HCT116 (cell line): ENCODE measurements around the gene LRRC7. TPM values are rescaled to one million over a fixed set of nuclear protein-coding genes. Genes with fewer than 3 reads are reported as not detected.

Experiments
- ATAC-seq: fragments of 200-7000 bp; cut with Tn5 transposase; 2 replicates; pipeline ENCODE4 v1.9.1; 2020; ENCODE audit warnings: mild to moderate bottlenecking, moderate library complexity
- BruUV-seq: library from RNA; stranded (reverse); fragments of 400-500 nt; replicated peaks from 2 replicates; lab custom pipeline; 2021; lab: Mats Ljungman, UMichigan
- CTCF ChIA-PET: fragments of 300-600 bp; sonication (Branson Sonifier 250); formaldehyde crosslinking; loops from one replicate; lab custom pipeline; 2021; ENCODE audit warnings: antibody characterized with exemption; lab: Charles Lee
- POLR2A ChIA-PET: fragments of 300-600, 350-600 bp; sonication (Branson Sonifier 250); formaldehyde crosslinking; loops from one replicate; lab custom pipeline; 2021; ENCODE audit warnings: antibody characterized with exemption; lab: Charles Lee
- RAD21 ChIA-PET, 2 experiments: fragments of 300-600 bp; sonication (Branson Sonifier 250); formaldehyde crosslinking; loops; one replicate each; lab custom pipeline; 2023; ENCODE audit warnings: low total read pairs in 2 of 2; ENCODE audit not compliant: uncharacterized antibody in 2 of 2, unreplicated experiment in 2 of 2, low non-redundant PET in 1 of 2; lab: Charles Lee
- DNase-seq: peaks from one replicate; pipeline ENCODE4 v3.0.0-alpha.2; 2010; ENCODE audit warnings: low read depth, low spot score
- H2AFZ ChIP-seq: fragments of 200-600 bp; shearing (Covaris generic), sonication (generic); 2 replicates; pipeline ENCODE4 v1.6.1; 2017; ENCODE audit warnings: low read depth, mixed run types, mixed read lengths, antibody characterized with exemption, low read length; ENCODE audit not compliant: poor library complexity, severe bottlenecking
- H3K27ac ChIP-seq: 2 replicates; pipeline ENCODE4 v1.5.1; 2012; ENCODE audit warnings: low read depth, low read length
- H3K27me3 ChIP-seq: fragments of 200-600 bp; sonication (generic); 2 replicates; pipeline ENCODE4 v1.6.1; 2016; ENCODE audit warnings: mixed run types, low read length, mixed read lengths; ENCODE audit not compliant: insufficient read depth
- H3K36me3 ChIP-seq, 2 experiments: fragments of 200-500 bp in 1 of 2; fragments of 200-600 bp in 1 of 2; sonication (Bioruptor generic) in 1 of 2; sonication (generic) in 1 of 2; 2 replicates each; pipeline versions ENCODE4 v1.5.1 to v1.6.1; 2014 to 2016; ENCODE audit warnings: low read length in 2 of 2, inconsistent platforms in 1 of 2, mixed read lengths in 1 of 2, mixed run types in 1 of 2; ENCODE audit not compliant: insufficient read depth in 2 of 2, control insufficient read depth in 1 of 2
- H3K4me1 ChIP-seq, 2 experiments: fragments of 200-600 bp in 1 of 2; sonication (generic) in 1 of 2; 2 replicates each; pipeline versions ENCODE4 v1.5.1 to v1.6.1; 2012 to 2017; ENCODE audit warnings: low read length in 2 of 2, inconsistent platforms in 1 of 2, mild to moderate bottlenecking in 1 of 2, mixed read lengths in 1 of 2, mixed run types in 1 of 2, moderate library complexity in 1 of 2; ENCODE audit not compliant: insufficient read depth in 2 of 2, control insufficient read depth in 1 of 2
- H3K4me2 ChIP-seq: fragments of 200-600 bp; sonication (generic); 2 replicates; pipeline ENCODE4 v1.6.1; 2017; ENCODE audit warnings: mixed run types, low read length, mixed read lengths
- H3K4me3 ChIP-seq, 2 experiments: fragments of 200-600 bp in 1 of 2; sonication (generic) in 1 of 2; replicated peaks in 1 of 2; 2 replicates each; pipeline ENCODE4 v1.5.1; 2011 to 2016; ENCODE audit warnings: low read length in 2 of 2, control low read depth in 1 of 2, low read depth in 1 of 2, mild to moderate bottlenecking in 1 of 2, mixed read lengths in 1 of 2, mixed run types in 1 of 2
- H3K79me2 ChIP-seq: fragments of 200-600 bp; sonication (generic); 2 replicates; pipeline ENCODE4 v1.6.1; 2017; ENCODE audit warnings: mild to moderate bottlenecking, mixed run types, low read length, moderate library complexity, mixed read lengths; ENCODE audit not compliant: insufficient read depth
- H3K9ac ChIP-seq: fragments of 200-600 bp; sonication (generic); 2 replicates; pipeline ENCODE4 v1.6.1; 2016; ENCODE audit warnings: low read length, mixed read lengths
- H3K9me2 ChIP-seq: fragments of 200-600 bp; sonication (generic), shearing (Covaris generic); 2 replicates; pipeline ENCODE4 v1.6.1; 2017; ENCODE audit warnings: mixed run types, mild to moderate bottlenecking, moderate library complexity; ENCODE audit not compliant: insufficient read depth
- H3K9me3 ChIP-seq, 2 experiments: fragments of 200-500 bp in 1 of 2; fragments of 200-600 bp in 1 of 2; sonication (Bioruptor generic) in 1 of 2; sonication (generic) in 1 of 2; 2 replicates each; pipeline ENCODE4 v1.6.1; 2014 to 2017; ENCODE audit warnings: low read length in 2 of 2, mixed read lengths in 2 of 2, inconsistent platforms in 1 of 2, low read depth in 1 of 2, mild to moderate bottlenecking in 1 of 2, mixed run types in 1 of 2, moderate library complexity in 1 of 2; ENCODE audit not compliant: control insufficient read depth in 1 of 2, insufficient read depth in 1 of 2
- H4K20me1 ChIP-seq: fragments of 200-600 bp; sonication (generic), shearing (Covaris generic); 2 replicates; pipeline ENCODE4 v1.6.1; 2017; ENCODE audit warnings: mixed run types, mild to moderate bottlenecking, moderate library complexity; ENCODE audit not compliant: insufficient read depth
- CBX3 ChIP-seq: IDR thresholded peaks from 2 replicates; pipeline ENCODE4 v1.6.1; 2012; ENCODE audit warnings: low read depth
- CEBPB ChIP-seq: IDR thresholded peaks from 2 replicates; pipeline ENCODE4 v1.6.1; 2012; ENCODE audit warnings: low read depth
- EGR1 ChIP-seq: IDR thresholded peaks from 2 replicates; pipeline ENCODE4 v1.6.1; 2012; ENCODE audit warnings: low read depth
- POLR2AphosphoS5 ChIP-seq: IDR thresholded peaks from 2 replicates; pipeline ENCODE4 v1.6.1; 2011; ENCODE audit warnings: mild to moderate bottlenecking, low read depth, low read length, moderate library complexity
- RAD21 ChIP-seq: IDR thresholded peaks from 2 replicates; pipeline ENCODE4 v1.6.1; 2012; ENCODE audit warnings: low read depth, mild to moderate bottlenecking
- intact Hi-C: fragments of 100-400 bp; cut with micrococcal nuclease; formaldehyde crosslinking; loops from 2 replicates; pipeline ENCODE4 v1.10.0; 2022
- total RNA-seq: library from RNA; stranded (reverse); gene quantifications from one replicate; pipeline ENCODE4 v1.2.1, GENCODE V29; 2021; ENCODE audit not compliant: unreplicated experiment
- TF ChIP-seq, protein P1 (sequence below): IDR thresholded peaks from 2 replicates; pipeline ENCODE4 v1.6.1; 2012; ENCODE audit warnings: low read depth
- TF ChIP-seq, protein P2 (sequence below): IDR thresholded peaks from 2 replicates; pipeline ENCODE4 v1.6.1; 2011; ENCODE audit warnings: mild to moderate bottlenecking, low read length, moderate library complexity; ENCODE audit not compliant: insufficient replicate concordance; ENCODE audit errors: extremely low read depth
- TF ChIP-seq, protein P3 (sequence below): IDR thresholded peaks from 2 replicates; pipeline ENCODE4 v1.6.1; 2012

Gene LRRC7
- total RNA-seq, 1 experiment from 2014 or later = not detected

DNA sequence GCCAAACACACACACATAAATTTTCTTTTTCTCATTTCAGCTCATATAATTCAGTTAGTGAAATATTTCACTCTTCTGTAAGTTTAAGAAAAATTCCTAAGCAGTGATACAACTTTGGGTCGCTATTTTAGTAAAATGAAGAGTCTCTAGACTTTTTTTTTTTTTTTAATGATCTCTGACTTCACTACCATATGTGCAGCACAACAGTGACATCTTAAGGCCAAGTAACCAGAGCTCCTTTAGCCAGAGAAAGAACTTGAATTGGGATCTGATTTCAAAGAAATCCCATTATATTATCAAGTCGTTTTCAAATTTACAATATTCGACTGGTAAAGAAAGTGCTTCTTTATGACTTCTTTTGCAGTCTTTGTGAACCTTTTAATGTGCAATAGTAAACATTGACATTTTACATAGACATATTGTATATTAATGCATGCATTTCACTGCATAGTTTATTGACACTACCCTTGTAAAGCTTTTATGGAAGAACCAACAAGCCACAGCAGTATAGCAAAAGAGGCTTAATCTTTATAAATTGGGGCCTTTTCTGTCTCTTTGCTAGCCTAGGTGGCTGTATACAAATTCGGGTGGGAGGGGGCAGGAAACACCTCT lies 575.4 kb downstream of the LRRC7 start (continued):
- TF ChIP-seq, protein P1, sequence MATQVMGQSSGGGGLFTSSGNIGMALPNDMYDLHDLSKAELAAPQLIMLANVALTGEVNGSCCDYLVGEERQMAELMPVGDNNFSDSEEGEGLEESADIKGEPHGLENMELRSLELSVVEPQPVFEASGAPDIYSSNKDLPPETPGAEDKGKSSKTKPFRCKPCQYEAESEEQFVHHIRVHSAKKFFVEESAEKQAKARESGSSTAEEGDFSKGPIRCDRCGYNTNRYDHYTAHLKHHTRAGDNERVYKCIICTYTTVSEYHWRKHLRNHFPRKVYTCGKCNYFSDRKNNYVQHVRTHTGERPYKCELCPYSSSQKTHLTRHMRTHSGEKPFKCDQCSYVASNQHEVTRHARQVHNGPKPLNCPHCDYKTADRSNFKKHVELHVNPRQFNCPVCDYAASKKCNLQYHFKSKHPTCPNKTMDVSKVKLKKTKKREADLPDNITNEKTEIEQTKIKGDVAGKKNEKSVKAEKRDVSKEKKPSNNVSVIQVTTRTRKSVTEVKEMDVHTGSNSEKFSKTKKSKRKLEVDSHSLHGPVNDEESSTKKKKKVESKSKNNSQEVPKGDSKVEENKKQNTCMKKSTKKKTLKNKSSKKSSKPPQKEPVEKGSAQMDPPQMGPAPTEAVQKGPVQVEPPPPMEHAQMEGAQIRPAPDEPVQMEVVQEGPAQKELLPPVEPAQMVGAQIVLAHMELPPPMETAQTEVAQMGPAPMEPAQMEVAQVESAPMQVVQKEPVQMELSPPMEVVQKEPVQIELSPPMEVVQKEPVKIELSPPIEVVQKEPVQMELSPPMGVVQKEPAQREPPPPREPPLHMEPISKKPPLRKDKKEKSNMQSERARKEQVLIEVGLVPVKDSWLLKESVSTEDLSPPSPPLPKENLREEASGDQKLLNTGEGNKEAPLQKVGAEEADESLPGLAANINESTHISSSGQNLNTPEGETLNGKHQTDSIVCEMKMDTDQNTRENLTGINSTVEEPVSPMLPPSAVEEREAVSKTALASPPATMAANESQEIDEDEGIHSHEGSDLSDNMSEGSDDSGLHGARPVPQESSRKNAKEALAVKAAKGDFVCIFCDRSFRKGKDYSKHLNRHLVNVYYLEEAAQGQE = no peak
- no peak for TF ChIP-seq CBX3

DNA sequence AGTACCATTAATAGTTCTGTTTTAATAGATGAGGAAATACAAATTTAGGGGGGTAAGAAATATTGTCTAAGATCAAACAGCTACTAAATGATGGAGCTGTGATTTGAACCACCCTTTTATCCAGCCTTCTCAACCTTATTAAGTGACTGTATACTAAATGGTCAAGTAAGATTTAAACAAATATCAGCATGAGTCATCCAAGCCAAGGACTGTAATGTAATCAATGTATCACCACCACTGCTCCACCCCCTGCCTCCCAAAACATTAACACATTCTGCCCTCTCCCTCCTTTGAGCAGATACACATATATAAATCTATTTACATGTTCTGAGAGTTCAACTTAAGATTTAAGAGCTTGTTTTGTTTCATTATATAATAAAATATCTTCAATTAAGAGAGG lies 578.8 kb downstream of the LRRC7 start:
- Histone ChIP-seq H3K9me3 (no peaks in the 10 kb centered on the region), H3K4me3 (no peak overlapping the region), H3K9ac (no peak overlapping the region), H2AFZ (no peak overlapping the region), H4K20me1 (no peaks in the 10 kb centered on the region), H3K4me1 (no peaks in the 10 kb centered on the region), H3K4me2 (no peak overlapping the region), H3K27me3 (no peaks in the 10 kb centered on the region), H3K36me3 (no peaks in the 10 kb centered on the region; a peak in 1 of 4 replicates), H3K27ac (no peak overlapping the region), H3K79me2 (no peaks in the 10 kb centered on the region), H3K9me2 (no peaks in the 10 kb centered on the region)
- ChIA-PET CTCF (no interaction called here), POLR2A (no interaction called here), RAD21 (no interaction called here)
- no TSS peak for BruUV-seq
- ATAC-seq (no peak), DNase-seq (no peak)
- no peak for TF ChIP-seq EGR1
- TF ChIP-seq RAD21 = no peak
- TF ChIP-seq CEBPB = no peak
- TF ChIP-seq, protein P2, sequence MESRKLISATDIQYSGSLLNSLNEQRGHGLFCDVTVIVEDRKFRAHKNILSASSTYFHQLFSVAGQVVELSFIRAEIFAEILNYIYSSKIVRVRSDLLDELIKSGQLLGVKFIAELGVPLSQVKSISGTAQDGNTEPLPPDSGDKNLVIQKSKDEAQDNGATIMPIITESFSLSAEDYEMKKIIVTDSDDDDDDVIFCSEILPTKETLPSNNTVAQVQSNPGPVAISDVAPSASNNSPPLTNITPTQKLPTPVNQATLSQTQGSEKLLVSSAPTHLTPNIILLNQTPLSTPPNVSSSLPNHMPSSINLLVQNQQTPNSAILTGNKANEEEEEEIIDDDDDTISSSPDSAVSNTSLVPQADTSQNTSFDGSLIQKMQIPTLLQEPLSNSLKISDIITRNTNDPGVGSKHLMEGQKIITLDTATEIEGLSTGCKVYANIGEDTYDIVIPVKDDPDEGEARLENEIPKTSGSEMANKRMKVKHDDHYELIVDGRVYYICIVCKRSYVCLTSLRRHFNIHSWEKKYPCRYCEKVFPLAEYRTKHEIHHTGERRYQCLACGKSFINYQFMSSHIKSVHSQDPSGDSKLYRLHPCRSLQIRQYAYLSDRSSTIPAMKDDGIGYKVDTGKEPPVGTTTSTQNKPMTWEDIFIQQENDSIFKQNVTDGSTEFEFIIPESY = no peak
- TF ChIP-seq, protein P3, sequence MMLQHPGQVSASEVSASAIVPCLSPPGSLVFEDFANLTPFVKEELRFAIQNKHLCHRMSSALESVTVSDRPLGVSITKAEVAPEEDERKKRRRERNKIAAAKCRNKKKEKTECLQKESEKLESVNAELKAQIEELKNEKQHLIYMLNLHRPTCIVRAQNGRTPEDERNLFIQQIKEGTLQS = no peak
- TF ChIP-seq POLR2AphosphoS5 = no peak
- intact Hi-C loops = no loop called here
